ENCODE measurements around the gene RPS19BP1. TPM values are rescaled to one million over a fixed set of nuclear protein-coding genes. Genes with fewer than 3 reads are reported as not detected.

RPS19BP1 gene
- total and polyA plus RNA-seq, 2 donors (not counting 1 experiment from before 2014, with no cell fraction given) = 60.3 to 74.8 TPM

- no peaks in the 10 kb centered on the region for H3K79me2 ChIP-seq (ENCODE audit: control insufficient read depth, insufficient read depth, low read length)
- intact Hi-C loops (cut with micrococcal nuclease) = no loop called here
- H3K9me3 Mint-ChIP-seq (ENCODE audit: insufficient read depth) = no peaks in the 10 kb centered on the region
- no peak overlapping the region for H2AFZ ChIP-seq (ENCODE audit: insufficient read depth, low read depth, low read length, poor library complexity, severe bottlenecking)
- no peak for ATAC-seq (ENCODE audit: low read depth)
- DNase-seq = no peak
- H3K27ac ChIP-seq (ENCODE audit: low read length in 2 of 2) = no peak overlapping the region
- POLR2A ChIA-PET = interaction anchor here (0.7 to 1.7 kb wide), 2 partner anchors 50 to 143 kb away, joined by 3 to 9 read pairs; partner anchors contain the start of gene SYNGR1
- H3K4me3 ChIP-seq (ENCODE audit: control extremely low read depth in 1 of 5, extremely low read depth in 1 of 5, insufficient read depth in 1 of 5, low read depth in 2 of 5, low read length in 4 of 5) = no peak overlapping the region
- no peaks in the 10 kb centered on the region for H4K20me1 ChIP-seq (ENCODE audit: control insufficient read depth, insufficient read depth, low read length, poor library complexity, severe bottlenecking)
- no peaks in the 10 kb centered on the region for H3K27me3 Mint-ChIP-seq
- 86% methylated on average over 3 of the region's 3 CpGs for WGBS (ENCODE audit: insufficient coverage)
- no peak overlapping the region for H3K4me3 Mint-ChIP-seq
- H3K9ac ChIP-seq (ENCODE audit: low read length) = no peak overlapping the region
- H3K36me3 ChIP-seq (replicated peaks in 1 of 2; ENCODE audit: control extremely low read depth in 1 of 2, control insufficient read depth in 1 of 2, extremely low read depth in 1 of 2, insufficient read depth in 2 of 2, low read length in 1 of 2) = peaks cover 0 to 2% of the 10 kb centered on the region in 2 experiments
- H3K9me3 ChIP-seq (ENCODE audit: control extremely low read depth in 1 of 3, control insufficient read depth in 2 of 3, insufficient read depth in 1 of 3, low read length in 2 of 3) = no peaks in the 10 kb centered on the region
- TF ChIP-seq EZH2 (IDR thresholded peaks at IDR 0.05; ENCODE audit: borderline replicate concordance, insufficient read depth, low read depth, low read length, poor library complexity, severe bottlenecking) (no peak), CTCF (IDR thresholded peaks at IDR 0.05) (no peak)
- H3K4me1 ChIP-seq (ENCODE audit: control insufficient read depth in 2 of 2, insufficient read depth in 2 of 2, low read length in 2 of 2) = peaks cover 8 to 20% of the 10 kb centered on the region in 2 donors
- peaks cover 29% of the 10 kb centered on the region for H3K4me1 Mint-ChIP-seq
- CTCF ChIA-PET = interaction anchor here (0.6 to 10.4 kb wide), 12 partner anchors 24 to 543 kb away, joined by 3 to 166 read pairs (median 15); partner anchors contain the start of gene ATF4
- H3K27ac Mint-ChIP-seq = no peak overlapping the region
- no peaks in the 10 kb centered on the region for H3K27me3 ChIP-seq (replicated peaks in 1 of 4; ENCODE audit: control extremely low read depth in 1 of 4, control insufficient read depth in 3 of 4, insufficient read depth in 4 of 4, low read length in 3 of 4)
- H3K4me2 ChIP-seq (replicated peaks; ENCODE audit: low read depth, low read length, poor library complexity, severe bottlenecking) = no peak overlapping the region
These were observed 40.4 kb downstream of the RPS19BP1 start for GRCh38 chr22:39492186-39492585.

- no peak overlapping the region for H3K27ac Mint-ChIP-seq
- no peak overlapping the region for H3K4me3 Mint-ChIP-seq
- CTCF ChIA-PET = interaction anchor here (0.5 to 10.4 kb wide), 12 partner anchors 10 to 544 kb away, joined by 3 to 166 read pairs (median 6); partner anchors contain the start of gene ATF4
These were observed 40.9 kb downstream of the RPS19BP1 start for GRCh38 chr22:39491696-39492095.

More at GRCh38 chr22:39491696-39492095, 40.9 kb downstream of the RPS19BP1 start:
- no peak overlapping the region for H3K27ac ChIP-seq (ENCODE audit: low read length in 2 of 2)
- Mint-ChIP-seq H3K9me3 (ENCODE audit: insufficient read depth) (no peaks in the 10 kb centered on the region), H3K27me3 (no peaks in the 10 kb centered on the region), H3K4me1 (peaks cover 29% of the 10 kb centered on the region)
- ATAC-seq (ENCODE audit: low read depth) = no peak
- no peaks in the 10 kb centered on the region for H3K79me2 ChIP-seq (ENCODE audit: control insufficient read depth, insufficient read depth, low read length)
- H4K20me1 ChIP-seq (ENCODE audit: control insufficient read depth, insufficient read depth, low read length, poor library complexity, severe bottlenecking) = no peaks in the 10 kb centered on the region
- no peak overlapping the region for H3K9ac ChIP-seq (ENCODE audit: low read length)
- no peaks in the 10 kb centered on the region for H3K27me3 ChIP-seq (replicated peaks in 1 of 4; ENCODE audit: control extremely low read depth in 1 of 4, control insufficient read depth in 3 of 4, insufficient read depth in 4 of 4, low read length in 3 of 4)
- WGBS (ENCODE audit: insufficient coverage) = 100% methylated on average over 2 of the region's 6 CpGs
- no peak overlapping the region for H3K4me2 ChIP-seq (replicated peaks; ENCODE audit: low read depth, low read length, poor library complexity, severe bottlenecking)
- TF ChIP-seq EZH2 (IDR thresholded peaks at IDR 0.05; ENCODE audit: borderline replicate concordance, insufficient read depth, low read depth, low read length, poor library complexity, severe bottlenecking) = no peak
- no peak for TF ChIP-seq CTCF (IDR thresholded peaks at IDR 0.05)
- POLR2A ChIA-PET = interaction anchor here (0.7 to 1.7 kb wide), 2 partner anchors 50 to 142 kb away, joined by 3 to 9 read pairs; partner anchors contain the start of gene SYNGR1
- H3K9me3 ChIP-seq (ENCODE audit: control extremely low read depth in 1 of 3, control insufficient read depth in 2 of 3, insufficient read depth in 1 of 3, low read length in 2 of 3) = no peaks in the 10 kb centered on the region
- intact Hi-C loops (cut with micrococcal nuclease) = loop anchor here (2.0 kb wide), 1 partner anchor 45 kb away; no protein-coding TSS in a partner anchor
- H3K4me3 ChIP-seq (ENCODE audit: control extremely low read depth in 1 of 5, extremely low read depth in 1 of 5, insufficient read depth in 1 of 5, low read depth in 2 of 5, low read length in 4 of 5) = no peak overlapping the region
- no peak for DNase-seq
- peaks cover 8 to 20% of the 10 kb centered on the region in 2 donors for H3K4me1 ChIP-seq (ENCODE audit: control insufficient read depth in 2 of 2, insufficient read depth in 2 of 2, low read length in 2 of 2)
- H2AFZ ChIP-seq (ENCODE audit: insufficient read depth, low read depth, low read length, poor library complexity, severe bottlenecking) = no peak overlapping the region
- H3K36me3 ChIP-seq (replicated peaks in 1 of 2; ENCODE audit: control extremely low read depth in 1 of 2, control insufficient read depth in 1 of 2, extremely low read depth in 1 of 2, insufficient read depth in 2 of 2, low read length in 1 of 2) = peaks cover 0 to 3% of the 10 kb centered on the region in 2 experiments

Data from B cell (primary cell).